Measurements from ENCODE around the gene CD22.
"Not testable (repeated sequence)": the region's sequence is repeated elsewhere in the genome, so short reads cannot be mapped to it uniquely, and the experiment has no call there.

The CD22 gene

GRCh38 chr19:35345671-35346111 is 16.7 kb downstream of the CD22 start:
- peak; percentile 18 for DNase-seq

DNA sequence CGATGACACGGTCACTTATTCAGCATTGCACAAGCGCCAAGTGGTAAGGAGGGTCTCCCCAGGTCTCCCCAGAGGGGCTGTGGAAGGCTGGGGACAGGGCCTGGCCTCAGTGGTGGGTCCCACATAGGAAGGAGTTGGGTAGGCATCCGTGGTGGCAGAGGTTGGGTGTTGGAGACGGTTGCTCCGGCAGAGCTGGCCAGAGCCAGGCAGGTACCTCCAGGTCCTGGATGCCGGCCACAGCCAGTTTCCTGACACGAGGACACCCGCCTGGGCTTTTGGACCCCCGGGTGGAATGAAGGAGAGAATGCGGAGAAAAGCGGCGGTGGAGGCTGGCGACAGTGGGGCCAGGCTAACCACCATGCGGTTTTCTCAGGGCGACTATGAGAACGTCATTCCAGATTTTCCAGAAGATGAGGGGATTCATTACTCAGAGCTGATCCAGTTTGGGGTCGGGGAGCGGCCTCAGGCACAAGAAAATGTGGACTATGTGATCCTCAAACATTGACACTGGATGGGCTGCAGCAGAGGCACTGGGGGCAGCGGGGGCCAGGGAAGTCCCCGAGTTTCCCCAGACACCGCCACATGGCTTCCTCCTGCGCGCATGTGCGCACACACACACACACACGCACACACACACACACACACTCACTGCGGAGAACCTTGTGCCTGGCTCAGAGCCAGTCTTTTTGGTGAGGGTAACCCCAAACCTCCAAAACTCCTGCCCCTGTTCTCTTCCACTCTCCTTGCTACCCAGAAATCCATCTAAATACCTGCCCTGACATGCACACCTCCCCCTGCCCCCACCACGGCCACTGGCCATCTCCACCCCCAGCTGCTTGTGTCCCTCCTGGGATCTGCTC is 17.4 kb downstream of the CD22 start:
- DNase-seq, result peak; percentile 26

- DNase-seq, result peak; percentile 31
Observed at GRCh38 chr19:35347171-35347929, 18.4 kb downstream of the CD22 start, which contains the start of gene FFAR1. Gene FFAR1 (plus strand): TSS chr19:35347902. CDS start chr19:35351552, 3,650 bp downstream.

DNA sequence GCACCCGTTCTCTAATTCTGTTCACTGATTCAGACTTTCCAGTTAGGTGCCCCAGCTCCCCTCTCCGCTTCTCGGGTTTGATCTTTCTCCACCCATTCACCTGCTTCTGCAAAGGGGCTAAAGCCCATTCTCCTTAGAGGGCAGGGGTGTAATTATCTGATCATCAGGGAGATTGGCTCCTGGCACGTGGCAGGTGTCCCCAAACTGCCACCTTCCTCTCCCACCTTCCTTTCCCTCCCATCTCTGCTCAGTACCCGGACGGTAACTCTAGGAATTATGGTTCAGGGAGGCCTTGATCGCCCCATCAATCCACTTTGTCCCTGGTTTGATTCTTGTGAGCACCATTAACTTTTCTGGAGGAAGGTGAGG is 18.9 kb downstream of the CD22 start:
- peak; percentile 28 for DNase-seq

- peak; percentile 19 for DNase-seq
Observed at GRCh38 chr19:35348911-35349611, 20.1 kb downstream of the CD22 start.

DNA sequence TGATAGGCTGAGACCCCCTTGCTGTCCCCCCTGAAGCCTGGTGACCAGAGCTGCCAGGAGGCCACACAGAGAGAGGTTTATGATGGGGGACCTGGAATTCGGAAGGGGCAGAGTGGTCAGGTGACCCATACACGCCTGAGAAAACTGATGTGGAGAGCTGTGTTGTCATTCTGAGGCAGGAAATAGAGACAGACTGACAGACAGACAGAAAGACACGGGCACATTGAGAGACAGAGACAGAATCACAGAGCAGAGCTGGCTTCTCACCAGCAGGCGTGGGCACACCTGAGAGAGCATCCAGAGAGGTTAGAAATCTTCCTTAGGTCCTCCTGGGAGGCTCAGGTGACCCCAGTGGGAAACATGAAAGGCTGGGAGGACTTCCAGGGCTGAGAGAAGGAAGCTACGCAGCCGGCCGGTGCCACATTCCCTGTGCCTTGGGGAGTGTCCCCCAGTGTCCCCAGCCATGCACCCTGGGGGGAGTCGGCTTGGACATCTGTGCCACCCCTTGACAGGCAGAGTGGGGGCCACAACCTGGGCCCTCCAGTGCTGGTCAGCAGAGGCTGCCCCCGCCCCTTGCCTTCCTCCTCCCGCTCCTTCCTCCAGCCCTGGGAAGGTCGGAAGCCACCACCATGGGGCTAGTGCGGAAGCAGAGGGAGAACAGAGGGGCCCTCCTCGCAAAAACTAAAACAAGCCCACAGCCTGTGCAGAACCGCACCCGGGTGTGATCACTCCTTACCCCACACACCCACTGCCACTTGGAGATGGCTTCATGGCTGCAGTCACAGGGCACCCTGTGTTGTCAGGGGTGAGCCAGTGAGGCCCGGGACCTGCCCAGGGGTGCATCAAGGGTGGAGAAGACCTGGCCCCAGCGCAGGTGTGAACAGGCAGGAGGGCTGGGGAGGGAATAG is 20.9 kb downstream of the CD22 start:
- DNase-seq, result peak; percentile 26

- no peak for DNase-seq
Observed at GRCh38 chr19:35350591-35350990, 21.6 kb downstream of the CD22 start.

DNA sequence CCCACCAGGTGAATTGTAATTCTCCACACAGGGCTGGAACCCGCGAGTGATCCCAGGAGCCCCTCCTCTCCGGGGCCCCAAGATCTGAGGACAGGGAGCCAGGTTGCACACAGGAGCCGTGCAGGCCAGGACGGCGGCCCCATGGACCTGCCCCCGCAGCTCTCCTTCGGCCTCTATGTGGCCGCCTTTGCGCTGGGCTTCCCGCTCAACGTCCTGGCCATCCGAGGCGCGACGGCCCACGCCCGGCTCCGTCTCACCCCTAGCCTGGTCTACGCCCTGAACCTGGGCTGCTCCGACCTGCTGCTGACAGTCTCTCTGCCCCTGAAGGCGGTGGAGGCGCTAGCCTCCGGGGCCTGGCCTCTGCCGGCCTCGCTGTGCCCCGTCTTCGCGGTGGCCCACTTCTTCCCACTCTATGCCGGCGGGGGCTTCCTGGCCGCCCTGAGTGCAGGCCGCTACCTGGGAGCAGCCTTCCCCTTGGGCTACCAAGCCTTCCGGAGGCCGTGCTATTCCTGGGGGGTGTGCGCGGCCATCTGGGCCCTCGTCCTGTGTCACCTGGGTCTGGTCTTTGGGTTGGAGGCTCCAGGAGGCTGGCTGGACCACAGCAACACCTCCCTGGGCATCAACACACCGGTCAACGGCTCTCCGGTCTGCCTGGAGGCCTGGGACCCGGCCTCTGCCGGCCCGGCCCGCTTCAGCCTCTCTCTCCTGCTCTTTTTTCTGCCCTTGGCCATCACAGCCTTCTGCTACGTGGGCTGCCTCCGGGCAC is 22.6 kb downstream of the CD22 start:
- peak; percentile 26 for DNase-seq

DNA sequence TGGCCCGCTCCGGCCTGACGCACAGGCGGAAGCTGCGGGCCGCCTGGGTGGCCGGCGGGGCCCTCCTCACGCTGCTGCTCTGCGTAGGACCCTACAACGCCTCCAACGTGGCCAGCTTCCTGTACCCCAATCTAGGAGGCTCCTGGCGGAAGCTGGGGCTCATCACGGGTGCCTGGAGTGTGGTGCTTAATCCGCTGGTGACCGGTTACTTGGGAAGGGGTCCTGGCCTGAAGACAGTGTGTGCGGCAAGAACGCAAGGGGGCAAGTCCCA is 23.1 kb downstream of the CD22 start:
- DNase-seq, result no peak

- DNase-seq, result peak; percentile 54
Observed at GRCh38 chr19:35352448-35353304, 23.7 kb downstream of the CD22 start.

- no peak for DNase-seq
Observed at GRCh38 chr19:35353635-35354034, 24.6 kb downstream of the CD22 start.

GRCh38 chr19:35354898-35355297 is 25.9 kb downstream of the CD22 start:
- DNase-seq, result no peak

- DNase-seq, result no peak
Observed at GRCh38 chr19:35355791-35356460, 26.9 kb downstream of the CD22 start.

DNA sequence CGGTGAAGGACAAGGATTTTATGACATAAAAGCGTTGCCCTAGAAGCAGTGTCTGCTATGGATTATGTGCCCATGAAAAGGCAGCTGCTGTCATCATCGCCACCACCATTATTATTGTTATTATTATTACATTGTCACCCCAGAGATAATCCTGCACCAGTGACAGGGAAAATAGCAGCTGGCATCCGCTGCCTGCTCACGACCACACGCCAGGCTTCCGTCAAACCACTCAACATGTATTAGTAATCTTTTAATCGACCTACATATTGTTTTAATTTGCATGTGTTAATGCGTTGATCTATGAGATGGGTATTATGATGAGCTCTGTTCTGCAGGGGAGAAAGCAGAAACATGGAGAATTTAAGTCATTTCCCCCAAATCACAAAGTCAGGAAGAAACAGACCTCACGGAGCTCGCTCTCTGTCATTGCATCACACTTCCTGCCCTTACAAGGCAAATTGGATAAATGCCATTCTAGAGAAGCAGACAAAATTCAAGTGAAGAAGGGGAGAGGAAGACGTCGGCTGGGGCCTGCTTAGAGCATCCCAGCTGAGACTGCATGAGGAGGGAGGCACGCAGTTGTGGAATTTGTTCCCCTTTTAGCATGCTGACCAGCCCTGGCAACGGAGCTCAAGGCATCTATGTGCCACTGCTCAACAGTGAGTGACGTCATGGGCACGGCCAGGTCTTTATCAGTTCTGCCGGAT is 29.0 kb downstream of the CD22 start, which contains the start of gene FFAR3:
Gene FFAR3 (plus strand): TSS at position 594 of the 707 bp plus-strand sequence. CDS start 431 bp downstream, outside the sequence.
- DNase-seq, result no peak

GRCh38 chr19:35358834-35359233 is 29.8 kb downstream of the CD22 start:
- DNase-seq, result not testable (repeated sequence)

- DNase-seq, result not testable (repeated sequence)
Observed at GRCh38 chr19:35359395-35359794, 30.4 kb downstream of the CD22 start.

- DNase-seq, result not testable (repeated sequence)
Observed at GRCh38 chr19:35360081-35360480, 31.1 kb downstream of the CD22 start.

- DNase-seq, result no peak
Observed at GRCh38 chr19:35360880-35361420, 32.0 kb downstream of the CD22 start.

Measured in activated CD4-positive, CD25-positive, alpha-beta regulatory T cell treated with anti-CD3 and anti-CD28 coated beads, Interleukin-2, amount 50 U/mL, for 72 hours (primary cell).